ENCODE data around the gene LRRC8E. TPM values are rescaled to one million over a fixed set of nuclear protein-coding genes. Genes with fewer than 3 reads are reported as not detected.

LRRC8E gene
- not detected for total RNA-seq

DNA sequence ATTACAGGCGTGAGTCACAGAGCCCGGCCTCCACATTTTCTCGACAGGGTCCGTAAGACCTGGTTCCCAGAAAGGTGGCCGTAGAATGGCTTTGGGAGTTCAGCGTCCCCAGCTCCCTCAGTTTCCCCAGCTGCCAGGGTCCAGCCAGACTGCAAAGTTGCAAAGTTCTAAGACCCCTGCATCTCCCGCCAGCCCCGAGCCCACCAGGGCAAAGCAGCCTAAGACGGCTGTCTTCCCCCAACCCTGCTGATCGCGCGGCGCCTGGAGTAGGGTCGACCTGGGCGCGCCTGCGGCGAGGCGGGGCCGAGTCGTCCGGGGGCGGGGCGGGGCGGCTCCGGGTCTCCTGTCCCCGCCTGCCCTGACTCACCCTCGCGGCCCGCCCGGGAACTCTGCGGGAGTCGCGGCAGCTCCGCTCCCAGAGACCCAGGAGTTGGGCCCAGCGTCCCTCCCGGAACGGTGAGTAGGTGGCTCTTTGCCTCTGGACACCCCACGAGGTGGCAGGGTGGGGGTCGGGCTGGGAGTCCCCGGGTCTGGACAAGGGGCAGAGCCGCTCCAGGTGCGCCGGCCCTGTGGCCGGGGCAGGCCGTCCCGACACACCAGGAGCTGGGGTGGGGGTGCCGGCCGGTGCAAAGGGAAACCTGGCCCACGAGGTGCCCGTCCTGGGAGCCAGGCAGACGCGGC, at the start of gene LRRC8E:
Gene LRRC8E, plus strand, starts transcription at position 366 of the 681 bp plus-strand sequence. CDS start 7,094 bp downstream, outside the sequence.
- H3K36me3 ChIP-seq, result no peaks in the 10 kb centered on the region
- no peaks in the 10 kb centered on the region for H3K4me1 ChIP-seq
- H3K9me3 ChIP-seq, result no peaks in the 10 kb centered on the region
- intact Hi-C loops (cut with DNase I), result no loop called here
- DNase-seq (ENCODE audit: low spot score in 2 of 2), result no peak
- H3K4me3 ChIP-seq, result peak within 1 kb of the TSS; percentile 16 to 40
- TF ChIP-seq, protein P1, sequence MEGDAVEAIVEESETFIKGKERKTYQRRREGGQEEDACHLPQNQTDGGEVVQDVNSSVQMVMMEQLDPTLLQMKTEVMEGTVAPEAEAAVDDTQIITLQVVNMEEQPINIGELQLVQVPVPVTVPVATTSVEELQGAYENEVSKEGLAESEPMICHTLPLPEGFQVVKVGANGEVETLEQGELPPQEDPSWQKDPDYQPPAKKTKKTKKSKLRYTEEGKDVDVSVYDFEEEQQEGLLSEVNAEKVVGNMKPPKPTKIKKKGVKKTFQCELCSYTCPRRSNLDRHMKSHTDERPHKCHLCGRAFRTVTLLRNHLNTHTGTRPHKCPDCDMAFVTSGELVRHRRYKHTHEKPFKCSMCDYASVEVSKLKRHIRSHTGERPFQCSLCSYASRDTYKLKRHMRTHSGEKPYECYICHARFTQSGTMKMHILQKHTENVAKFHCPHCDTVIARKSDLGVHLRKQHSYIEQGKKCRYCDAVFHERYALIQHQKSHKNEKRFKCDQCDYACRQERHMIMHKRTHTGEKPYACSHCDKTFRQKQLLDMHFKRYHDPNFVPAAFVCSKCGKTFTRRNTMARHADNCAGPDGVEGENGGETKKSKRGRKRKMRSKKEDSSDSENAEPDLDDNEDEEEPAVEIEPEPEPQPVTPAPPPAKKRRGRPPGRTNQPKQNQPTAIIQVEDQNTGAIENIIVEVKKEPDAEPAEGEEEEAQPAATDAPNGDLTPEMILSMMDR (IDR thresholded peaks at IDR 0.05), result no peak
- H3K27ac ChIP-seq, result no peak within 1 kb of the TSS
- H3K27me3 ChIP-seq, result peaks cover 3% of the 10 kb centered on the region

DNA sequence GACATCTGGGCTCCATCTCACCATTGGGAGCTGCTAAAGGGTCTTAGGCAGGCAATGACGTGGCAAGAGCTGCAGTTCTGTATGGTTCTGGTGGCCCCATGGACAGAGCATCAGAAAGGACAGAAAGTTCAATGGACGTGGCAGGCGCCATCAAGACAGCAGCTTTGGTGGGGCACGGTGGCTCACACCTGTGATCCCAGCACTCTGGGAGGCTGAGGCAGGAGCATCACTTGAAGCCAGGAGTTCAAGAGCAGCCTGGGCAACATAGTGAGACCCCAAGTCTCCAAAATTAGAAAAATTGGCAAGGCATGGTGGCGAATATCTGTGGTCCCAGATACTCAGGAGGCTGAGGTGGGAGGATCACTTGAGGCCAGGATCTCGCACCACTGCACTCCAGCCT, 48.8 kb upstream of the LRRC8E start:
- no peak for DNase-seq (ENCODE audit: low spot score in 2 of 2)
- intact Hi-C loops (cut with DNase I), result no loop called here

DNA sequence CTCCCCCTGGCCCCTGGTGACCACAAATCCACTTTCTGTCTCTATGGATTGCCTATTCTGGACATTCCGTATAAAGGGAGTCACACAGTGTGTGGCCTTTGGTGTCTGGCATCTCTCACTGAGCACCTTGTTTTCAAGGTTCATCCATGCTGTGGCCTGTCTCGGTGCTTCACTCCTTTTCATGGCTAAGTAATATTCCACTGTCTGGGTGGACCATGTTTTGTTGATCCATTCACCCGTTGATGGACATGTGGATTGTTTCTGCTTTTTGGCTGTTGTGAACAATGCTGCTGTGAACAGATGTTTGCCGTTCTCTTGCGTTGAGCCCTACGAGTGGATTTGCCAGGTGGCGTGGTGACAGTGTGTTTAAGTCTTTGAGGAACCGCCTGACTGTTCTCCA, 47.7 kb upstream of the LRRC8E start:
- no peak overlapping the region for H3K27ac ChIP-seq
- H3K36me3 ChIP-seq, result no peaks in the 10 kb centered on the region
- TF ChIP-seq, protein P1 (IDR thresholded peaks at IDR 0.05), result no peak
- DNase-seq (ENCODE audit: low spot score in 2 of 2), result no peak
- intact Hi-C loops (cut with DNase I), result no loop called here
- no peaks in the 10 kb centered on the region for H3K9me3 ChIP-seq
- H3K27me3 ChIP-seq, result no peaks in the 10 kb centered on the region
- no peaks in the 10 kb centered on the region for H3K4me1 ChIP-seq
- H3K4me3 ChIP-seq, result no peak overlapping the region

More for the DNA sequence above, 48.8 kb upstream of the LRRC8E start:
- Histone ChIP-seq H3K36me3 (no peaks in the 10 kb centered on the region), H3K27ac (no peak overlapping the region), H3K4me1 (no peaks in the 10 kb centered on the region), H3K27me3 (no peaks in the 10 kb centered on the region), H3K9me3 (no peaks in the 10 kb centered on the region), H3K4me3 (no peak overlapping the region)
- TF ChIP-seq, protein P1 (IDR thresholded peaks at IDR 0.05), result no peak

DNA sequence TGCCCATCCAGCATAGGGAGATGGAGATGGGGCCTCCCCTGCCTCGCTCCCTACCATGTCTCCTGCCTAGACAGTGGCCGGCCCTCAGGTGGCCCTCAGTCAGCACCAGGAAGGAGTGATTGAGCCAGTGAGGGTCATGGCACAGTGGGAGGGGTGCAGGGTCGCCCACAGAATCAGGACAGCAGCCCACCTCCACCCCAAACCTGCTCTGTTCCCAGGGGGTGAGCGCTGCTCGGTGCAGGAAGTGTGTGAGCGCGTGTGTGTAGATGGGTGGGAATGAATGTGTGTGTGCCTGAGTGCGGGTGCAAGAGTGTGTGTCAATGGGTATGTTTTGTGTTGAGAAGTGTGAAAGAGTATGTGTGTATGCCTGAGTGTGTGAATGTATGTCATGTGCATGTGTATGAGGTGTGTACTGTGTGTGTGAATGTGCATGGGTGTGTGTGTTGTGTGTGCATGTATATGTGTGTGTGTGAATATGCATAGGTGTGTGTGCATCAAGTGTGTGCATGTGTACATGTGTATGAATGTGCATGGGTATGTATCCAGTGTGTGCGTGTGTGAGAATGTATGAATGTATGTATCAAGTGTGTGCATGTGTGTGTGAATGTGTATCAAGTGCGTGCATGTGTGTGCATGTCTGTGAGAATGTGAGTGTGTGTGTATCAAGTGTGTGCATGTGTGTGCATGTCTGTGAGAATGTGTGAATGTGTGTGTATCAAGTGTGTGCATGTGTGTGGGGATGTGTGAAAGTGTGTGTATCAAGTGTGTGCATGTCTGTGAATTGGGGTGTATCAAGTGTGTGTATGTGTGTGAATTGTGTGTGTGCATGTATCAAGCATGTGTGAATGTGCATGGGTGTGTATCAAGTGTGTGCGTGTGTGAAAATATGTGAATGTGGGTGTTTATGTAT, 46.3 kb upstream of the LRRC8E start:
- TF ChIP-seq, protein P1 (IDR thresholded peaks at IDR 0.05), result no peak
- intact Hi-C loops (cut with DNase I), result no loop called here

DNA sequence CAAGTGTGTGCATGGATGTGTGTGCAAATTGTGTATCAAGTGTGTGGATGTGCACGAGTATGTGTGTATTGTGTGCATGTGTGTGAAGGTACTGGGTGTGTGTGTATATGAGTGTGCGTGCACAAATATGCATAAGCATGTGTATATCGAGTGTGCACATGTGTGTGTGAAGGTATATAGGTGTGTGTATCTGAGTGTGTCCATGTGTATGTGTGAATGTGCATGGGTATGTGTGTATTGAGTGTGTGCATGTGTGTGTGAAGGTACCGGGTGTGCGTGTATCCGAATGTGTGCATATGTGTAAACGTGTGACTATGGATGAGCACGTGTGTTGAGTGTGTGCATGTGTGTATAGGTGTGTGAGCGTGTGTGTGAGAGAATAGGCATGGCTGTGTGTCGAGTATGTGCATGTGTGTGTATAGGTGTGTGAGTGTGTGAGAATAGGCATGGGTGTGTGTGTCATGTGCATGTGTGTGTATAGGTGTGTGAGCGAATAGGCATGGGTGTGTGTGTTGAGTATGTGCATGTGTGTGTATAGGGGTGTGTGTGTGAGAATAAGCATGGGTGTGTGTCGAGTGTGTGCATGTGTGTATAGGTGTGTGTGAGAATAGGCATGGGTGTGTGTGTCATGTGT, 45.5 kb upstream of the LRRC8E start:
- Histone ChIP-seq H3K4me1 (no peaks in the 10 kb centered on the region), H3K4me3 (no peak overlapping the region), H3K36me3 (no peaks in the 10 kb centered on the region), H3K9me3 (no peaks in the 10 kb centered on the region), H3K27ac (no peak overlapping the region), H3K27me3 (no peaks in the 10 kb centered on the region)
- intact Hi-C loops (cut with DNase I), result no loop called here
- TF ChIP-seq, protein P1 (IDR thresholded peaks at IDR 0.05), result no peak
- DNase-seq (ENCODE audit: low spot score in 2 of 2), result no peak

More for the DNA sequence above, 46.3 kb upstream of the LRRC8E start:
- no peak for DNase-seq (ENCODE audit: low spot score in 2 of 2)
- Histone ChIP-seq H3K4me1 (no peaks in the 10 kb centered on the region), H3K27ac (no peak overlapping the region), H3K9me3 (no peaks in the 10 kb centered on the region), H3K36me3 (no peaks in the 10 kb centered on the region), H3K4me3 (no peak overlapping the region), H3K27me3 (no peaks in the 10 kb centered on the region)

Measured in ascending aorta (tissue), 2 donors.